BLaER1 (cell line): ENCODE measurements around the gene LSAMP.
A peak's percentile ranks its signal among the peaks of the same experiment; 100 is the strongest.

Experiments
- H3K27ac ChIP-seq: shearing (Covaris generic); formaldehyde crosslinking; 2 replicates; pipeline ENCODE4 v1.8.1; 2022
- H3K27me3 ChIP-seq: shearing (Covaris generic); formaldehyde crosslinking; 2 replicates; pipeline ENCODE4 v1.8.1; 2022
- H3K36me3 ChIP-seq: shearing (Covaris generic); formaldehyde crosslinking; 2 replicates; pipeline ENCODE4 v1.8.1; 2022
- H3K4me1 ChIP-seq: shearing (Covaris generic); formaldehyde crosslinking; 2 replicates; pipeline ENCODE4 v1.8.1; 2022
- H3K4me2 ChIP-seq: shearing (Covaris generic); formaldehyde crosslinking; 2 replicates; pipeline ENCODE4 v1.8.1; 2022
- H3K4me3 ChIP-seq: shearing (Covaris generic); formaldehyde crosslinking; 2 replicates; pipeline ENCODE4 v1.8.1; 2022
- H3K9ac ChIP-seq: shearing (Covaris generic); formaldehyde crosslinking; 2 replicates; pipeline ENCODE4 v1.8.1; 2022
- H3K9me3 ChIP-seq: shearing (Covaris generic); formaldehyde crosslinking; 2 replicates; pipeline ENCODE4 v1.8.1; 2022
- H4K20me1 ChIP-seq: shearing (Covaris generic); formaldehyde crosslinking; 2 replicates; pipeline ENCODE4 v1.8.1; 2022
- Cebpa-rat ChIP-seq: shearing (Covaris generic); IDR thresholded peaks from 2 replicates; pipeline ENCODE4 v1.8.1; 2022

LSAMP gene

GRCh38 chr3:115877615-115877899 lies 567.7 kb downstream of the LSAMP start:
- Histone ChIP-seq H3K36me3 (no peaks in the 10 kb centered on the region), H3K4me1 (no peaks in the 10 kb centered on the region), H3K27me3 (no peaks in the 10 kb centered on the region), H4K20me1 (no peaks in the 10 kb centered on the region), H3K4me2 (no peak overlapping the region), H3K9me3 (no peaks in the 10 kb centered on the region), H3K9ac (no peak overlapping the region), H3K27ac (no peak overlapping the region), H3K4me3 (no peak overlapping the region)
- TF ChIP-seq Cebpa-rat = no peak

- H3K4me1 ChIP-seq = no peaks in the 10 kb centered on the region
- H3K4me2 ChIP-seq = no peak overlapping the region
- H4K20me1 ChIP-seq = no peaks in the 10 kb centered on the region
- H3K4me3 ChIP-seq = no peak overlapping the region
- TF ChIP-seq Cebpa-rat = no peak
- no peak overlapping the region for H3K27ac ChIP-seq
- H3K9me3 ChIP-seq = no peaks in the 10 kb centered on the region
- H3K9ac ChIP-seq = no peak overlapping the region
- no peaks in the 10 kb centered on the region for H3K36me3 ChIP-seq
- H3K27me3 ChIP-seq = no peaks in the 10 kb centered on the region
Measured at GRCh38 chr3:115876876-115877614, 568.2 kb downstream of the LSAMP start.

GRCh38 chr3:115875460-115875859 lies 569.8 kb downstream of the LSAMP start:
- H4K20me1 ChIP-seq = no peaks in the 10 kb centered on the region
- TF ChIP-seq Cebpa-rat = no peak
- no peak overlapping the region for H3K4me3 ChIP-seq
- no peaks in the 10 kb centered on the region for H3K9me3 ChIP-seq
- no peaks in the 10 kb centered on the region for H3K36me3 ChIP-seq
- no peak overlapping the region for H3K27ac ChIP-seq
- H3K9ac ChIP-seq = no peak overlapping the region
- H3K4me1 ChIP-seq = no peaks in the 10 kb centered on the region
- H3K4me2 ChIP-seq = no peak overlapping the region
- H3K27me3 ChIP-seq = no peaks in the 10 kb centered on the region

GRCh38 chr3:115871735-115872134 lies 573.6 kb downstream of the LSAMP start:
- Histone ChIP-seq H3K4me2 (no peak overlapping the region), H3K36me3 (no peaks in the 10 kb centered on the region), H3K9ac (no peak overlapping the region), H3K4me3 (no peak overlapping the region), H3K4me1 (no peaks in the 10 kb centered on the region), H3K27ac (no peak overlapping the region), H4K20me1 (no peaks in the 10 kb centered on the region), H3K27me3 (no peaks in the 10 kb centered on the region), H3K9me3 (no peaks in the 10 kb centered on the region)
- no peak for TF ChIP-seq Cebpa-rat

- TF ChIP-seq Cebpa-rat = no peak
- no peak overlapping the region for H3K4me3 ChIP-seq
- peaks cover 11% of the 10 kb centered on the region for H3K4me1 ChIP-seq
- no peak overlapping the region for H3K9ac ChIP-seq
- H3K9me3 ChIP-seq = no peaks in the 10 kb centered on the region
- H3K4me2 ChIP-seq = peak overlapping the region; percentile 3; the same call in 1 of the 2 replicates
- no peaks in the 10 kb centered on the region for H3K27me3 ChIP-seq
- no peaks in the 10 kb centered on the region for H3K36me3 ChIP-seq
- no peaks in the 10 kb centered on the region for H4K20me1 ChIP-seq
- no peak overlapping the region for H3K27ac ChIP-seq
Measured at GRCh38 chr3:115864911-115865310, 580.4 kb downstream of the LSAMP start.

GRCh38 chr3:115862849-115863248 lies 582.4 kb downstream of the LSAMP start:
- no peak overlapping the region for H3K4me2 ChIP-seq
- peaks cover 22% of the 10 kb centered on the region for H3K4me1 ChIP-seq

GRCh38 chr3:115862099-115862498 lies 583.2 kb downstream of the LSAMP start:
- TF ChIP-seq Cebpa-rat = no peak
- Histone ChIP-seq H3K36me3 (no peaks in the 10 kb centered on the region), H3K27ac (no peak overlapping the region), H4K20me1 (no peaks in the 10 kb centered on the region), H3K9me3 (no peaks in the 10 kb centered on the region), H3K9ac (no peak overlapping the region), H3K4me1 (peaks cover 22% of the 10 kb centered on the region), H3K4me2 (no peak overlapping the region), H3K4me3 (no peak overlapping the region), H3K27me3 (no peaks in the 10 kb centered on the region)

More at GRCh38 chr3:115862849-115863248, 582.4 kb downstream of the LSAMP start:
- Histone ChIP-seq H3K9me3 (no peaks in the 10 kb centered on the region), H3K4me3 (no peak overlapping the region), H3K36me3 (no peaks in the 10 kb centered on the region), H4K20me1 (no peaks in the 10 kb centered on the region), H3K27me3 (no peaks in the 10 kb centered on the region), H3K9ac (no peak overlapping the region), H3K27ac (no peak overlapping the region)
- TF ChIP-seq Cebpa-rat = no peak

- Histone ChIP-seq H4K20me1 (no peaks in the 10 kb centered on the region), H3K27ac (no peak overlapping the region), H3K9me3 (no peaks in the 10 kb centered on the region), H3K4me3 (no peak overlapping the region), H3K27me3 (no peaks in the 10 kb centered on the region), H3K4me1 (peaks cover 22% of the 10 kb centered on the region), H3K36me3 (no peaks in the 10 kb centered on the region), H3K4me2 (no peak overlapping the region), H3K9ac (no peak overlapping the region)
- no peak for TF ChIP-seq Cebpa-rat
Measured at GRCh38 chr3:115861166-115861733, 584.0 kb downstream of the LSAMP start.

- no peaks in the 10 kb centered on the region for H4K20me1 ChIP-seq
- H3K4me1 ChIP-seq = peaks cover 22% of the 10 kb centered on the region
- H3K4me2 ChIP-seq = no peak overlapping the region
- H3K9me3 ChIP-seq = no peaks in the 10 kb centered on the region
- H3K9ac ChIP-seq = no peak overlapping the region
- TF ChIP-seq Cebpa-rat = no peak
- no peak overlapping the region for H3K27ac ChIP-seq
- H3K4me3 ChIP-seq = no peak overlapping the region
- no peaks in the 10 kb centered on the region for H3K36me3 ChIP-seq
- H3K27me3 ChIP-seq = no peaks in the 10 kb centered on the region
Measured at GRCh38 chr3:115860766-115861165, 584.5 kb downstream of the LSAMP start.

GRCh38 chr3:115859002-115859807 lies 586.1 kb downstream of the LSAMP start:
- H4K20me1 ChIP-seq = no peaks in the 10 kb centered on the region
- peaks cover 14% of the 10 kb centered on the region for H3K4me1 ChIP-seq
- no peak overlapping the region for H3K9ac ChIP-seq
- H3K27me3 ChIP-seq = no peaks in the 10 kb centered on the region
- H3K36me3 ChIP-seq = no peaks in the 10 kb centered on the region
- TF ChIP-seq Cebpa-rat = no peak
- H3K4me2 ChIP-seq = peak overlapping the region; percentile 16
- H3K4me3 ChIP-seq = no peak overlapping the region
- H3K27ac ChIP-seq = no peak overlapping the region
- no peaks in the 10 kb centered on the region for H3K9me3 ChIP-seq
